Activated naive CD4-positive, alpha-beta T cell treated with anti-CD3 and anti-CD28 coated beads, Interleukin-2, amount 50 U/mL, for 24 hours (primary cell): Measurements from ENCODE around the gene UVRAG.

Experiments used
- H3K27ac Mint-ChIP-seq: one replicate; pipeline ENCODE4 v1.8.0; 2021; ENCODE audit warnings: mild to moderate bottlenecking, mixed read lengths
- H3K27me3 Mint-ChIP-seq: one replicate; pipeline ENCODE4 v1.8.0; 2021; ENCODE audit warnings: mixed read lengths
- H3K36me3 Mint-ChIP-seq: one replicate; pipeline ENCODE4 v1.8.0; 2021; ENCODE audit warnings: mixed read lengths
- H3K4me1 Mint-ChIP-seq: one replicate; pipeline ENCODE4 v1.8.0; 2021; ENCODE audit warnings: mixed read lengths
- H3K4me3 Mint-ChIP-seq: one replicate; pipeline ENCODE4 v1.8.0; 2021; ENCODE audit warnings: mild to moderate bottlenecking, mixed read lengths
- H3K9me3 Mint-ChIP-seq: one replicate; pipeline ENCODE4 v1.8.0; 2021; ENCODE audit warnings: mixed read lengths

Gene UVRAG

DNA sequence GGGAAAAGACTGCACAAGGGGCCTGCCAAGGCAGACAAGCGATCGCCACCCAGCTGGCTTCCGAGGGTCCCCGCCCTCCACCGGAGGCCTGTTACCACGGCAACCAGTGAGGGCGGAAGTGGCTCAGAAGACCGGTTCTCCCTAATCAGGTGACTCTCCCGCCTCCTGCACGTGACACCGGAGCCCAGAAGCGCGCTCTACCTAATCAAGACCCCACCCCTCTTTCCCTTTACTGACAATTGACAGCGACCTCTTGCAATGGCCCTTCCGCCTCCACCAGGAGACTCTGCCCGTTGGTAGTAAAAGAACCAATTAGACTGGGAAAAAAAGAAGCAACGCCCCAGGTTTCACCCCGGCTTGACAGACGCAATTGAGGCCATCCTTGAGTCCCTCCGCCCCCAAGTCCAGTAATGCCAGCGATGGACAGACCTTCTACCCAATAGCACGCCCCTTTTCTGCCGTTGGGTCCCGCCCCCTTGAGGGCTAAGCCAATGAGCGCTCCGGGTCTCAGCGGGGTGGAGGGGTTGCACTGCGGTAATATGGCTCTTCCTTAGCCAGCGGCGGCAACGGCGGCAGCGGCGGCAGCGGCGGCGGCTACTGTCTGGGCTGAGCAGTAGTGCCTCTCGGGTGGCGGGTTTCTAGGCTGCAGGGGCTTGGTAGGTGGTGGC, at the start of gene UVRAG:
Gene UVRAG, plus strand, starts transcription at position 534 of the 668 bp plus-strand sequence. CDS start 198 bp downstream, outside the sequence.
- Mint-ChIP-seq H3K36me3 (no peaks in the 10 kb centered on the region), H3K27me3 (no peaks in the 10 kb centered on the region), H3K27ac (peak within 1 kb of the TSS; percentile 97), H3K4me3 (peak within 1 kb of the TSS; percentile 98), H3K4me1 (peaks cover 17% of the 10 kb centered on the region), H3K9me3 (no peaks in the 10 kb centered on the region)

DNA sequence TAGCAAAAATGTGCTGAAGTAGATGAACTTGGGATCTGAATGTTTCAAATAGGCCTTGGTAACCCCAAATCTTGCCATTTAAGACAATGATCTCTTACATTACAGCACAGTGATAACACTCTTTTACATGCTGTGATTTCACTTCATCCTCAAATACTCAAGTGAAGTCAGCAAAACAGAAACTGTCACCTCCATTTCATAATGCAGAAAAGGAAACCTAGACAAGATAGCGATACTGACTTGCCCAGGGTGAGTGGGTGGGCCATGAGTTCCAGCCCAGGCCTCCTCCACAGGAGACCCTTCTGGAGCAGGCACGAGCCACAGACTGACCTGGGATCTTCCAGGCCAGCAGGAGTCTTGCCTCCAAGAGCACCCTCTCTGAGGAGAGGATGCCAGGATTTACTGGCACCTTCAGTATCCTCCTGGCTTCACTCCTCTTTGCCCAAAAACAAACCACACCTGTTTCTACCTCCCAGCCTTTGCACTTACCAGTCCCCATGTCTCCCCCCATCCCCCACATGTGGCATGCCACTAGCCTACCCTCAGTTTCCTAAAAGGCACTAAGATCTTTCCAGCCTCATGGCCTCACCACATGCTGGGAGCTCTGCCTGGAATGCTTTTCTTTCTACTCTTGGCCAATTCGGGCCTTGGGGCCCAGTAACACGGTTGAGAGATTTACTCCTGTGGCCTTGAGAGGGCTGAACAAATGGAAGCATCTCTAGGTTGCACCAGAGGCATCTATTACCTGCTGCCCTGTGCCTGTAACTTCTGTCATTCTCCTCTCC, 48.4 kb upstream of the UVRAG start:
- Mint-ChIP-seq H3K9me3 (no peaks in the 10 kb centered on the region), H3K4me3 (no peak overlapping the region), H3K4me1 (peaks cover 21% of the 10 kb centered on the region), H3K27ac (no peak overlapping the region), H3K27me3 (peaks cover 13% of the 10 kb centered on the region), H3K36me3 (no peaks in the 10 kb centered on the region)

DNA sequence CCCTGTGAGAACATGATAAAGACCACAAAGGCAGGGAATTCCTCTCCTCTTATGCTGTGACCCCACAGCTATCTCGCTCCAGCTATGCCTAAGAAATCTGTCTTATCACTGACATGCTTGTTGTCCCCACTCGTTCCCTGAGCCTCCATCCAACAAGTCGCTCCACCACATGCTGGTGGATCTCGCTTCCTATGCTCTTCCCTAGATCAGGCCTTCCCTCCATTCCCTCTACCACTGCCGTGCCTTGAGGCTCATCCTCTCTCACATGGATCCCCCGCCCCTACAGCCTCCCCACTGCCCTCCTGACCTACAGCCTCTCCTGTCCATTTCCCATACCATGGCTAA, 47.8 kb upstream of the UVRAG start:
- peaks cover 21% of the 10 kb centered on the region for H3K4me1 Mint-ChIP-seq
- peak overlapping the region; percentile 80 for H3K4me3 Mint-ChIP-seq
- H3K27me3 Mint-ChIP-seq: peaks cover 13% of the 10 kb centered on the region
- H3K9me3 Mint-ChIP-seq: no peaks in the 10 kb centered on the region
- no peaks in the 10 kb centered on the region for H3K36me3 Mint-ChIP-seq
- peak overlapping the region; percentile 57 for H3K27ac Mint-ChIP-seq

DNA sequence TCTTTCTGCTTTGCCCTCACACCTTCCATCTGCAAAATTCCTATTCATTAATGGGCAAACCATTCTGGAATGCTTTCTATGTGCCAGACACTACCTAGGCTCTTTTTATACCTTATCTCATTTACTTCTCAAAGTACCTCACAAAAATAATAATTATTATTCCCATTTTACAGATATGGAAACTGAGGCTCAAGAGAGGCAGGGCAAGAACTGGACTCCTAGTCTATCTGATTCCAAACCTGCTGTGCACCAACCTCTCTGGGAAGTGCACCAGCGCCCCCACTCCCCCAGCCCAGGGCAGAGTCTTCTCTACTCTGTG, 47.3 kb upstream of the UVRAG start:
- Mint-ChIP-seq H3K27ac (no peak overlapping the region), H3K36me3 (no peaks in the 10 kb centered on the region), H3K4me1 (peaks cover 21% of the 10 kb centered on the region), H3K9me3 (no peaks in the 10 kb centered on the region), H3K4me3 (peak overlapping the region; percentile 80), H3K27me3 (peaks cover 13% of the 10 kb centered on the region)

DNA sequence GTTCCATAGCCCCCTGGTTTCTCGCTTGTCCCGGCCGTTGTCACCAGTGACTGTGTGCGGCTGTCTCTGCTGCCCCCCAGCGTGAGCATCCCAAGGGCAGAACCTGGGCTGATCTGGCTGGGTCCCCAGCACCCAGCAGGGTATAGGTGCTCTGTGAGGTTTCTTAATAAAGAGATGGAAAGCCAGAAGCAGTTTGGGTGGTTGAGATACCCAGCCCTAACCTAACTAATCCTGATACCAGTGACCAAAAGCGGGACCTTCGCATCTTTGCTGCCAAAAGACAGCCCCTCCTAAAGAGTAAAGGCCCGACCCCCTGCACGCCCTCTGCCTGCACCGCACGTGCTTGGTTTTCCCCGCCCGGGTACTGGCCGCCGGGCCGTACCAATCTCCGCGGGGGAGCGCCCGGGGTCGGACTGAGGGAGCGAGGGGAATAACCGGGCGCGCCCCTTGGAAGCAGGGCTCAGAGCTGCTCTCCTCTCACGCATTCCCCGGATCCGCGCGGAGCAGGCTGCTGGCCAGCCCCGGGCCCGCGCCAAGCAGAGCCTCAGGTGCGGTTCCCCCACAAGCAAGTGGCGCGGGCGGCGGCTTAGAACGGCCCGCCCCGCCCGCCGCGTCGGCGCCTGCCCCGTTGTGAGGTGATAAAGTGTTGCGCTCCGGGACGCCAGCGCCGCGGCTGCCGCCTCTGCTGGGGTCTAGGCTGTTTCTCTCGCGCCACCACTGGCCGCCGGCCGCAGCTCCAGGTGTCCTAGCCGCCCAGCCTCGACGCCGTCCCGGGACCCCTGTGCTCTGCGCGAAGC, 46.7 kb upstream of the UVRAG start, which contains the start of gene DGAT2:
Gene DGAT2, plus strand, starts transcription at position 667 of the 797 bp plus-strand sequence. CDS start 214 bp downstream, outside the sequence.
- Mint-ChIP-seq H3K36me3 (no peaks in the 10 kb centered on the region), H3K4me1 (peaks cover 21% of the 10 kb centered on the region), H3K27me3 (peaks cover 13% of the 10 kb centered on the region), H3K27ac (peak within 1 kb of the TSS; percentile 79), H3K9me3 (no peaks in the 10 kb centered on the region), H3K4me3 (peak within 1 kb of the TSS; percentile 81)

DNA sequence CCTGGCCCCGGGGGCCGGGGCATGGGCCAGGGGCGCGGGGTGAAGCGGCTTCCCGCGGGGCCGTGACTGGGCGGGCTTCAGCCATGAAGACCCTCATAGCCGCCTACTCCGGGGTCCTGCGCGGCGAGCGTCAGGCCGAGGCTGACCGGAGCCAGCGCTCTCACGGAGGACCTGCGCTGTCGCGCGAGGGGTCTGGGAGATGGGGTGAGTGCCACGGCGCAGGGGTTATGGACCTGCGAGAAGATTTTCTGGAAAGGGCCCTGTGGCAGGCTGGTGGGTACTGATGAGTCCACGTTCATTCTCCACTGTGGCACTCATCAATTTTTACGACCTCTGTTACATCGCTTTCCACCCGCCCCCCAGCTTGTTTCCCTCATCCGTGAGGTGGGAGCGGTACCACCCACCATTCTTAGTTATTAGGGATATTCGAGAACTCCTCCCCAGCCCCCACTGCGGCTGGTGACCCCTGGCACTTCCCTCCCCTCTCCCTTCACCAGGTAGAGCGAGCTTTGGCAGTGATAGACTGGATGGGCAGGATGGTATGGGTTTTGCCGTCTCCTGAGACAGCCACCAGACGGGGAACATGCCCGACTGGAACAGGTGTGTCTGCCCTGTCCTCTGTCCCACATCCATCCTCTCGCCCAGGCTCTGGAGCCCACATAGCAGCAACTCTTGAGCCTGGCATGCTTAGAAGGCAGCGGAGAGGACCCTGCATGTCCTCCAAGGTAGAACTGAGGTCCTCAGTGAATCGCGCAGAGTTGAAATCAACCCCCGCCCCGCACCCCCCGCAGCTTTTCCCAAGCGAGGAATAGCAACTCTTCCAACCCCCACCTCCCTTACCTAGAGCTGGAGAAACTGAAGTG, 45.9 kb upstream of the UVRAG start:
- H3K4me1 Mint-ChIP-seq: peaks cover 21% of the 10 kb centered on the region
- peak overlapping the region; percentile 32 for H3K27ac Mint-ChIP-seq
- peak overlapping the region; percentile 81 for H3K4me3 Mint-ChIP-seq
- H3K36me3 Mint-ChIP-seq: no peaks in the 10 kb centered on the region
- H3K9me3 Mint-ChIP-seq: no peaks in the 10 kb centered on the region
- peaks cover 13% of the 10 kb centered on the region for H3K27me3 Mint-ChIP-seq

DNA sequence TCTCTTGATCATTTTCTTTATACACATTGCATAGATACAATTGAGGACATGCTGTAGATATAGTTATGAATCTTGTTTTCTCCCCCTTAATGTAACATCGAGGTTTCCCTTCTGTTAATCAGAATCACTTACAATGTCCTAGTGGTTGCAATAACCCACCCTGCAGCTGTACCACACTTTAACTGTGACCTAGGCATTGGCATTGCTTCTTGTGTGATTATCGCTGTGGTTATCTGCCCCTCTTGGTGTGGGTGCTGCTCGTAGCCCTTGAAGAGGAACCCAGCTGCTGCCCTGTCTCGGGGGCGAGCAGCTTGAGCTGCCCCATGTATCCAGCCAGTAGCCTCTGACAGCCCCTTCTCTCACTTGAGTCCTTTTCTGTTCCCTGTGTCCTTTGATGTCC, 44.9 kb upstream of the UVRAG start:
- H3K27me3 Mint-ChIP-seq: peaks cover 13% of the 10 kb centered on the region
- H3K4me3 Mint-ChIP-seq: peak overlapping the region; percentile 77
- peaks cover 21% of the 10 kb centered on the region for H3K4me1 Mint-ChIP-seq
- no peaks in the 10 kb centered on the region for H3K9me3 Mint-ChIP-seq
- H3K27ac Mint-ChIP-seq: no peak overlapping the region
- no peaks in the 10 kb centered on the region for H3K36me3 Mint-ChIP-seq

DNA sequence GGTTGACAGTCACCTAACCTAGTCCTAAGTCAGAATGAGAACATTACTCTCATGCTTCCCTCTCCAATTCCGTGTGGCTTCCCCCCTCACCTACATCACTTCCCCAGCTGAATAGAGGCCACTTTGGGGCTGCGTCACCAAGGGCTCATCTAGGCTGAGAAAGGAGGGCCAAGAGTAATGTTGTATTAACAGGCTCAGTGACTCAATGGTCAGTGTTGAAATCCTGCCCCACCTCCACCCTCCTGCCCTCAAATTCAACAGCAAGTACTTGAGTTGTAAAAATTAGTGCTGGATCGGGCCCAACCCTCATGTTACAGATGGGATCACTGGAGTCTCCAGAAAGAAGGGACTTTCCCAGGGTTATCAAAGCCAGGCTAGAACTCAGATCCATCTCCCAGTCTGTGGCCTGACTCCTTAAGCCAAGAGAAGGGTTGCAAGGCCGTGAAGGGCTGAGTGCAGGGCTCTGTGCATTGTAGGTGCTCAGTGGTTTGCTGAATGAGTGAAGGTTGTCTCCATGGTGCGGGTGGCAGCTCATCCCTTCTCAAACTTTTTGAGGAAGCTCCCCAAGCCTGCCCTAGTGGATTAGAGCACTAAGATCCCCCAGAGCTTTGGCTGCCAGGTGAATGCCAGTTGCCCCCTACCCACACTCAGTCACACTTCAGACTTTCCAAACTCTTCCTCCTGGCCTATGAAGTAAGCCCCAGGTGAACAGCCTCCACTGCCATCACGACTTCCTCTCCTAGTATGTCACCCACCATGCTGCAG, 43.2 kb upstream of the UVRAG start:
- no peak overlapping the region for H3K4me3 Mint-ChIP-seq
- no peaks in the 10 kb centered on the region for H3K9me3 Mint-ChIP-seq
- no peaks in the 10 kb centered on the region for H3K36me3 Mint-ChIP-seq
- H3K27me3 Mint-ChIP-seq: peaks cover 13% of the 10 kb centered on the region
- H3K27ac Mint-ChIP-seq: no peak overlapping the region
- H3K4me1 Mint-ChIP-seq: peaks cover 21% of the 10 kb centered on the region

DNA sequence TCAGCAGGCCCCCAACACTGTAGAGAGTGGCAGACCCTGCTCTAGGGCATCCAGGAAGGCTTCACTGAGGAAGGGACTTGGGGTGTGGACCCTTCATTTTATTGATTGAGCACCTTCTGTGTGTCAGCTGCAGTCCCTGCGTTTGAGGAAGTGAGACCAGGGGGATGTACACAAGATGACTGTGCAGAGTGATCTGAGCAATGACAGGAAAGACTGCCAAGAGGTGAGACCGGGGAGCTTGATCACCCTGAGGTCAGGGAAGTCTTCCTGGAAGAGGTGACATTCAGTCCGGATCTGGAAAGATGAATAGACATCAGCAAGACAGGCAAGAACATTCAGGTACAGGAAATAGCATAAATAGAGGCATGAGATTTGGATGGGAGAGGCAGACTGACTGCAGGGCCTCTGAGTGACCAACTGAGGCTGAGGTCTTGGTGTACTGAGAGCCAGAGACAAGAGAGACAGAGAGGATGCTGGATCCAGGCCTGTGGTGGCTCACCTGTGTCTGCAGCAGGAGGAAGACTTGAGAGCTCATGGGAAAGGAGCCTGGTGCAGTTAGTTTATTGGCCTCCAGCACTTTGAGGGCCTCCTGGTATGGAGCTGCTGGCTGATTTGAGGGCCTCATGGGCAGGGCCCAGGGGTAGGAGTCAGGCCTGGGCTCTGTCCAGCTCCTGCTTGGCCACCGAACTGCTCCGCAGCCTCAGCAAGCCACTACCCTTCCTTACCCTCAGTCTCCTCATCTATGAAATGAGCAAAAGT, 41.2 kb upstream of the UVRAG start:
- no peak overlapping the region for H3K27ac Mint-ChIP-seq
- no peak overlapping the region for H3K4me3 Mint-ChIP-seq
- no peaks in the 10 kb centered on the region for H3K9me3 Mint-ChIP-seq
- H3K27me3 Mint-ChIP-seq: peaks cover 11% of the 10 kb centered on the region
- no peaks in the 10 kb centered on the region for H3K36me3 Mint-ChIP-seq
- H3K4me1 Mint-ChIP-seq: peaks cover 11% of the 10 kb centered on the region

DNA sequence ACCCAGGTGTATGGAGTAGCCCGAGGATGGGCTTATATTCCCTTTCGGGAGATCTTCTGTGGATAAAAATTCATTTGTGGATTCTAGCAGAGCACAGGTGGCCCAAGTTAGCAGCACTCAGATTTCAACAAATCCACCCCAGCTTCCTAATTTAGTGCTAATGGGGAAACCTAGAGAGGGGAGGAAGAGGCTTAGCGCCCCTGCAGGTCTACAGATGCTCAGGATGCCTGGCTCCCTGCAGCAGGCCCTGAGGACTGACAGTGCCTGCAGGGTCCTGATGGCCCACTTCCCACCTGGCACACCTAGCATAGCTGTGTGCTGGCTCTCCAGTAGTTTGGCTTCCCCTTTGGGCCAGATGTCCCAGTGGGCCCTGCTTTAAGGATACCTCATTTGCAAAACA, 40.0 kb upstream of the UVRAG start:
- no peak overlapping the region for H3K27ac Mint-ChIP-seq
- H3K27me3 Mint-ChIP-seq: peaks cover 6% of the 10 kb centered on the region
- H3K4me1 Mint-ChIP-seq: peaks cover 2% of the 10 kb centered on the region

DNA sequence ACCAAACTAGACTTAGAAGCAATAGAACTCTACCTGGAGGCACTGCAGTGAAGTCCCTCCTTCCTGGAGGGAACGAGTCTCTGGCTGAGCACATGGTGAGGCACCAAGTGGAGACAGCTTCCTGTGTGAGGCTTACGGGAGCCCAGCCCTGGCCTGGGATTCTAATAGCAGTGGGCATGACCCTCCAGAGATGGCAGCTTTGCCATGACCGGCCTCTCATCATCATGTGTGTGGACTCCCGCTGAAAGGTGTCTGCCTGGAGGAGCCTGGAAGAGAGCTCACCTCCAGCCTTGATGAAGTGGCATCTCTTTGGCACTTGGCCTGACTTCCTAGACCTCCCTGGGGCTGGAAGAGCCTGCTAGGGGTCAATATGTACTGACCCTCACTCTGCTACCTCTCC, 38.5 kb upstream of the UVRAG start:
- Mint-ChIP-seq H3K4me1 (no peaks in the 10 kb centered on the region), H3K4me3 (no peak overlapping the region), H3K36me3 (no peaks in the 10 kb centered on the region), H3K27me3 (no peaks in the 10 kb centered on the region), H3K27ac (no peak overlapping the region), H3K9me3 (no peaks in the 10 kb centered on the region)

More for the DNA sequence above, 40.0 kb upstream of the UVRAG start:
- H3K9me3 Mint-ChIP-seq: no peaks in the 10 kb centered on the region
- no peak overlapping the region for H3K4me3 Mint-ChIP-seq
- H3K36me3 Mint-ChIP-seq: no peaks in the 10 kb centered on the region

DNA sequence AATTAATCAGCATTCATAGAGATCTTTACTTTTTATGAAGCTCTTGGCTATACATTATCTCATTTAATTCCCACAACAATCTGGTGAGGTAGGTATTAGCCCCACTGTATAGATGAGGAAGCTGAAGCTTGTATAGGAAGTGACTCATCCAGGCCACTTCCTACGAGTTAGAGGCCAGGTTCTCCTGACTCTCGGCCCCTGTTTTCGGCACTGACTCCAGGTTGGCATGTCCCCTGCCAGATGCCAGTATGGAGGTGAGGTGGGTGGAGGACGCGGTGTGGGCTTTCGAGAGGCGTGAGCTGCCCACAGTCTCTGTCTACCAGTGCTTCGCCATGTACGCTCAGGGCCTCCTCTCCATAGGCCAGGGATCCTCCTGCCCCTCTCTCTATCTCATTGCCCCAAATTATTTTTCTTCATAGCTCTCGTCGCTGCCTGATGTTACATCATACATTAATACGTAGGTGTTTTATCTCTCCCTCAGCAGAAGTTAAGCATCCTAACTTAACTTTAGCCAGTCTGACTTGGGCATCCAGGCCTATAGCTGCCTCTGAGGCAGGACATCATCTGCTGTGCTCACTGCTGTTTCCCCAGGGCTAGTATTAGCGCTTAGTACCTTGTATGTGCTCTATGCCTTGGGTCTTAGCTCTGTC, 37.4 kb upstream of the UVRAG start:
- no peaks in the 10 kb centered on the region for H3K9me3 Mint-ChIP-seq
- no peak overlapping the region for H3K27ac Mint-ChIP-seq
- H3K4me3 Mint-ChIP-seq: no peak overlapping the region
- H3K27me3 Mint-ChIP-seq: no peaks in the 10 kb centered on the region
- no peaks in the 10 kb centered on the region for H3K4me1 Mint-ChIP-seq
- no peaks in the 10 kb centered on the region for H3K36me3 Mint-ChIP-seq

DNA sequence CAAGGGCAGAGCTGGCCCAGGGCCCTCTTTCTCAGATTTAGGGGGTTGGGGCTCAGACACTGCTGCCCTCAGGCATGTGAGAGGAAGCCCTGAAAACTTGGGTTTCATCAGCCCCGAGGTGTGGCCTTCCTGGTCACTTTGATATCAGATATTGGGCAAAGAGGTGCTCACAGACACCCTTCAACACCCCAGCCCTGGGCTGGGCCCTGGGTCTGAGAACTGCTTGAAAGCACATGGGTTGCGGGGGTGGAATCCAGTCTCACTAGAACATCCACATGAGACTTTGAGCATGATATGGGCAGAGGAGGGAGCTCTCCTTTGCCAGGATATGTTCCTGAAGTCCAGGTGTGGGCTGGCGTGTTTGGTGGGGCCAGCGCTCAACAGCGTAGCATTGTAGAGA, 36.0 kb upstream of the UVRAG start:
- Mint-ChIP-seq H3K27me3 (no peaks in the 10 kb centered on the region), H3K4me1 (no peaks in the 10 kb centered on the region), H3K36me3 (no peaks in the 10 kb centered on the region), H3K27ac (no peak overlapping the region), H3K9me3 (no peaks in the 10 kb centered on the region), H3K4me3 (no peak overlapping the region)

DNA sequence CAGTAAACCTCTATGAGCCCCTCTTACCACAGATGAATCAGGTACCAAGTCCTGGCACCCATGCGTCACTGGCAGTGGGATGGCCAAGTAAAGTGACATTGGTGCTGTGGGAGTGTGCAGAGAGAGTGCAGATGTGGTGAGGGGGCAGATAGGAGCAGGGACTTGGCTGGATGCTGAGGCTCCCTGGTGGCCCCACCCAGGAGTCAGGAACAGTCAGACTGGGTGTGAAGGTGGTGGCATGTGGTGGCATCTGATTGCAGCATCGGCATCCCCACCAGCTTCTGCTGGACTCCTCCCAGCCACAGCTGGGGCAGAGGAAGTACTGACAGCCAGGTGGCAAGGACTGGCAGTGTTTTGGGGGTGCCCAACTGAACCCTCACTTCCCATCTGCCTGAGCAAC, 35.0 kb upstream of the UVRAG start:
- no peaks in the 10 kb centered on the region for H3K4me1 Mint-ChIP-seq
- no peaks in the 10 kb centered on the region for H3K36me3 Mint-ChIP-seq
- H3K27ac Mint-ChIP-seq: no peak overlapping the region
- no peaks in the 10 kb centered on the region for H3K9me3 Mint-ChIP-seq
- H3K4me3 Mint-ChIP-seq: no peak overlapping the region
- no peaks in the 10 kb centered on the region for H3K27me3 Mint-ChIP-seq
